DOHH2 (cell line): ENCODE data around the gene GNG12.

Experiments
- H3F3A ChIP-seq: fragments of 200-600 bp; sonication (generic), shearing (Covaris generic); 2 replicates; pipeline ENCODE4 v1.6.0; 2016; ENCODE audit warnings: antibody characterized with exemption, mild to moderate bottlenecking; ENCODE audit not compliant: control insufficient read depth, insufficient read depth
- H3K27ac ChIP-seq: fragments of 200-600 bp; sonication (generic); 2 replicates; pipeline ENCODE4 v1.5.1; 2014; ENCODE audit warnings: low read depth, mild to moderate bottlenecking, low read length, moderate library complexity
- H3K27me3 ChIP-seq: fragments of 200-600 bp; sonication (generic); 2 replicates; pipeline ENCODE4 v1.6.1; 2014; ENCODE audit warnings: mild to moderate bottlenecking, low read length, mixed read lengths; ENCODE audit not compliant: control insufficient read depth
- H3K36me3 ChIP-seq: fragments of 200-600 bp; sonication (generic); 2 replicates; pipeline ENCODE4 v1.6.1; 2014; ENCODE audit warnings: mild to moderate bottlenecking, low read length, moderate library complexity, mixed read lengths; ENCODE audit not compliant: control insufficient read depth
- H3K4me1 ChIP-seq: fragments of 200-600 bp; sonication (generic); 2 replicates; pipeline ENCODE4 v1.6.1; 2014; ENCODE audit warnings: mild to moderate bottlenecking, low read length, mixed read lengths; ENCODE audit not compliant: control insufficient read depth
- H3K4me2 ChIP-seq: fragments of 200-600 bp; sonication (generic); 2 replicates; pipeline ENCODE4 v1.6.0; 2014; ENCODE audit warnings: mild to moderate bottlenecking, low read length, moderate library complexity
- H3K4me3 ChIP-seq: fragments of 200-600 bp; sonication (generic); 2 replicates; pipeline ENCODE4 v1.5.1; 2014; ENCODE audit warnings: mild to moderate bottlenecking, low read length, mixed read lengths
- H3K79me2 ChIP-seq: fragments of 200-600 bp; sonication (generic); 2 replicates; pipeline ENCODE4 v1.6.1; 2014; ENCODE audit warnings: mild to moderate bottlenecking, low read length, mixed read lengths; ENCODE audit not compliant: control insufficient read depth
- H3K9me2 ChIP-seq: fragments of 200-600 bp; sonication (generic); replicated peaks from 2 replicates; pipeline ENCODE4 v1.6.1; 2014; ENCODE audit warnings: mild to moderate bottlenecking, low read length, mixed read lengths; ENCODE audit not compliant: control insufficient read depth
- H3K9me3 ChIP-seq: fragments of 200-600 bp; sonication (generic); 2 replicates; pipeline ENCODE4 v1.6.1; 2014; ENCODE audit warnings: antibody characterized with exemption, low read length, mixed read lengths; ENCODE audit not compliant: control insufficient read depth, insufficient read depth
- H4K20me1 ChIP-seq: fragments of 200-600 bp; sonication (generic); 2 replicates; pipeline ENCODE4 v1.6.0; 2014; ENCODE audit warnings: low read depth, mild to moderate bottlenecking, antibody characterized with exemption, low read length, moderate library complexity; ENCODE audit not compliant: control insufficient read depth, insufficient read depth
- CTCF ChIP-seq: fragments of 200-600 bp; sonication (generic); IDR thresholded peaks from one replicate; pipeline ENCODE4 v1.5.1; 2014; ENCODE audit warnings: antibody characterized with exemption, mild to moderate bottlenecking, low read depth, low read length; ENCODE audit not compliant: poor library complexity, severe bottlenecking
- EZH2phosphoT487 ChIP-seq: fragments of 200-600 bp; sonication (generic); IDR thresholded peaks from 2 replicates; pipeline ENCODE4 v1.6.1; 2017; ENCODE audit warnings: borderline replicate concordance, mild to moderate bottlenecking, antibody characterized with exemption, low read length, moderate library complexity, mixed read lengths

Gene GNG12

GRCh38 chr1:67807282-67807681 is 26.0 kb downstream of the GNG12 start:
- no peaks in the 10 kb centered on the region for H3K79me2 ChIP-seq
- TF ChIP-seq EZH2phosphoT487 = no peak
- no peak for TF ChIP-seq CTCF

GRCh38 chr1:67804710-67805109 is 28.6 kb downstream of the GNG12 start:
- Histone ChIP-seq H4K20me1 (no peaks in the 10 kb centered on the region), H3K79me2 (no peaks in the 10 kb centered on the region), H3F3A (no peaks in the 10 kb centered on the region), H3K27ac (no peak overlapping the region), H3K27me3 (peaks cover 6% of the 10 kb centered on the region; the same call in 1 of the 2 replicates), H3K4me2 (no peak overlapping the region), H3K4me3 (no peak overlapping the region), H3K36me3 (no peaks in the 10 kb centered on the region), H3K9me3 (no peaks in the 10 kb centered on the region), H3K4me1 (no peaks in the 10 kb centered on the region), H3K9me2 (no peaks in the 10 kb centered on the region)
- no peak for TF ChIP-seq CTCF
- no peak for TF ChIP-seq EZH2phosphoT487

More at GRCh38 chr1:67807282-67807681, 26.0 kb downstream of the GNG12 start:
- no peaks in the 10 kb centered on the region for H3K9me2 ChIP-seq
- no peaks in the 10 kb centered on the region for H4K20me1 ChIP-seq
- H3K4me2 ChIP-seq = no peak overlapping the region
- H3K9me3 ChIP-seq = no peaks in the 10 kb centered on the region
- no peaks in the 10 kb centered on the region for H3K4me1 ChIP-seq
- H3K4me3 ChIP-seq = no peak overlapping the region
- H3K36me3 ChIP-seq = no peaks in the 10 kb centered on the region
- H3K27ac ChIP-seq = no peak overlapping the region
- H3F3A ChIP-seq = no peaks in the 10 kb centered on the region
- peaks cover 8% of the 10 kb centered on the region; the same call in 1 of the 2 replicates for H3K27me3 ChIP-seq

- Histone ChIP-seq H3K4me3 (no peak overlapping the region), H3K27ac (no peak overlapping the region), H3K36me3 (no peaks in the 10 kb centered on the region), H3K4me2 (no peak overlapping the region), H3K9me3 (no peaks in the 10 kb centered on the region), H3K9me2 (no peaks in the 10 kb centered on the region), H3K4me1 (no peaks in the 10 kb centered on the region), H3F3A (no peaks in the 10 kb centered on the region), H3K27me3 (peaks cover 6% of the 10 kb centered on the region; the same call in 1 of the 2 replicates), H4K20me1 (no peaks in the 10 kb centered on the region), H3K79me2 (no peaks in the 10 kb centered on the region)
- no peak for TF ChIP-seq CTCF
- TF ChIP-seq EZH2phosphoT487 = no peak
Measured at GRCh38 chr1:67803380-67804279, 29.6 kb downstream of the GNG12 start.
